Measurements from ENCODE around the gene SLC22A6. TPM values are rescaled to one million over a fixed set of nuclear protein-coding genes. Genes with fewer than 3 reads are reported as not detected.
"Not testable (repeated sequence)": the region's sequence is repeated elsewhere in the genome, so short reads cannot be mapped to it uniquely, and the experiment has no call there.

SLC22A6 gene
- total RNA-seq, 1 donor from 2014 or later: not detected

DNA sequence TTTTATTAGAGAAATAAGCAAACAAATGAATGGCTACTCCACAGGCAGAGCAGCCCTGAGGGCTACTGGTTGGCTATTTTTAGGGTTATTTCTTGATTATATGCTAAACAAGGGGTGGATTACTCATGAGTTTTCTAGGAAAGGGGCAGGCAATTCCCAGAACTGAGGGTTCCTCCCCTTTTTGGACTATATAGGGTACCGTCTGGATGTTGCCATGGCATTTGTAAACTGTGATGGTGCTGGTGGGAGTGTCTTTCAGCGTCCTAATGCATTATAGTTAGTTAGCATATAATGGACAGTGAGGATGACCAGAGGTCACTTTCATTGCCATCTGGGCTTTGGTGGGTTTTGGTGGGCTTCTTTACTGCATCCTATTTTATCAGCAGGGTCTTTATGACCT is 19.2 kb downstream of the SLC22A6 start:
- H3K27ac Mint-ChIP-seq: no peak overlapping the region
- H3K4me3 Mint-ChIP-seq: no peak overlapping the region
- intact Hi-C loops (cut with micrococcal nuclease): no loop called here
- peaks cover 41% of the 10 kb centered on the region for H3K27me3 Mint-ChIP-seq
- H3K9me3 Mint-ChIP-seq: no peaks in the 10 kb centered on the region
- H3K4me1 Mint-ChIP-seq: no peaks in the 10 kb centered on the region
- H3K36me3 Mint-ChIP-seq (ENCODE audit: low read depth): no peaks in the 10 kb centered on the region
- no peak for DNase-seq

DNA sequence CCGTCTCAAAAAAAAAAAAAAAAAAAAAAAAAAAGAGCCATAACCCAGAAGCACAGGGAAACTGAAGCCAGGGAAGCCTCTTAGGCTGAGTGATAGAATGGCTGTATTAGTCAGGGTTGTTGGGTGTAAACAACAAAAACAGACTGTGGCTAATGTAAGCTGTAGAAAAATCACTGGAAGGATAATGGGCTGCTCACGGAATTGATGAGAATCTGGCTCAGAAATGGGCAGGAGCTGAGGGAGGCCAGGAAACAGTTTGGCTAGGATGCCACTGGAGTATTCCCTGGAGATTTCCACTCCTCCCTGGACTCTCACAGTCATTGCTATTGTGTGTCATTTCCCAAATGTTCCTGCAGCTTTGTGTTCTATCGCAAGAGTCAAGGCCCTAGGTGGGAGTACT is 22.4 kb downstream of the SLC22A6 start:
- Mint-ChIP-seq H3K4me1 (peaks cover 3% of the 10 kb centered on the region), H3K4me3 (no peak overlapping the region), H3K27ac (no peak overlapping the region), H3K36me3 (ENCODE audit: low read depth) (no peaks in the 10 kb centered on the region), H3K27me3 (peaks cover 23% of the 10 kb centered on the region), H3K9me3 (no peaks in the 10 kb centered on the region)
- intact Hi-C loops (cut with micrococcal nuclease): no loop called here
- no peak for DNase-seq

DNA sequence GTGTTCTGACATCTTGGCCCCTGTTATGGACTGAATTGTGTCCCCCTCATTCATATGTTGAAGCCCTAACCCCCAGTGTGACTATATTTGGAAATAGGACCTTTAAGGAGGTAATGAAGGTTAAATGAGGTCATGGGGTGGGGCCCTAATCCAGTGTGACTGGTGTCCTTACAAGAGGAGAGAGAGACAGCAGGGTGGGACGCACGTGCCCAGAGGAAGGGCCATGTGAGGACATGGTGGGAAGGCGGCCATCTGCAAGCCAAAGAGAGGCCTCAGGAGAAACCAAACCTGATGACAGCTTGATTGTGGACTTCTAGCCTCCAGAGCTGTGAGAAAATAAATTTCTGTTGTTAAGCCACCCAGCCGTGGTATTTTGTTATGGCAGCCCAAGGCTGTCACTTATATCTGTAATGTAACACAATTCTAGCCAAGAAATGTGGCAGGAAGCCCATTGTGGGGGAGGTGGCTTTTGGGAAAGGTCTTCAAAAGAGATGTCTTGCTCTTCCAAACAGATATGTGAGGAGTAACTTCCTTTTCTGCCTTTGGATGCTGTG is 23.7 kb downstream of the SLC22A6 start:
- DNase-seq: no peak
- intact Hi-C loops (cut with micrococcal nuclease): no loop called here

DNA sequence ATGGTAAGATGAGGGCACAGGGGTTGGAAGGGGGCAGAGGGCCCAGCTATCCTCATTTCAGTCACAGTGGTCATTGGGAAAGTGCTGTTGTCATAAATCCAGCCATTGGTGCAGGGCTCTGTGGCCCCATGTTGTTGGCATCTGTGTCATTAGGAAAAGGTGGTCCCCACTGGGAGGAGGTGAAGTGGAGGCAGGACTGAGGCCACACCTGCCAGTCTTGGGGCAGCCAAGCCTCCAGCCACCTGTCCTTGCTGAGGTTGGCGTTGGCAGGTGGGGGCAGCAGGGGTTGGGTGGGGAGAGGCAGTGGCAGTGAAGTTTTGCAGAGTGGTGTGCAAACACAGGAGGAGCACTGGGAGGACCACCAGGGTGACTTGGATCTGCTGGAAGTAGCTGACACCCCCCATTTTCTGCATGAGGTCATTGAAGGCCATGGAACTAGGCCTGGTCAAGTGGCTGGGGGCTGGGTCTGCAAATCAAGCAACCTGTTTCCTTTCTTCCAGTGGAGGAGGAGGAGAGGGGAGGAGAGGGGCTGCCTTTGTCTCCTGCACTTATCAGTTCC is 25.3 kb downstream of the SLC22A6 start:
- no peaks in the 10 kb centered on the region for H3K36me3 Mint-ChIP-seq (ENCODE audit: low read depth)
- H3K4me1 Mint-ChIP-seq: peaks cover 3% of the 10 kb centered on the region
- intact Hi-C loops (cut with micrococcal nuclease): no loop called here
- H3K4me3 Mint-ChIP-seq: no peak overlapping the region
- no peaks in the 10 kb centered on the region for H3K9me3 Mint-ChIP-seq
- H3K27me3 Mint-ChIP-seq: peaks cover 7% of the 10 kb centered on the region
- H3K27ac Mint-ChIP-seq: no peak overlapping the region
- no peak for DNase-seq

More for the DNA sequence above, 23.7 kb downstream of the SLC22A6 start:
- Mint-ChIP-seq H3K9me3 (no peaks in the 10 kb centered on the region), H3K27me3 (peaks cover 10% of the 10 kb centered on the region), H3K36me3 (ENCODE audit: low read depth) (no peaks in the 10 kb centered on the region), H3K27ac (no peak overlapping the region), H3K4me3 (no peak overlapping the region), H3K4me1 (peaks cover 3% of the 10 kb centered on the region)

DNA sequence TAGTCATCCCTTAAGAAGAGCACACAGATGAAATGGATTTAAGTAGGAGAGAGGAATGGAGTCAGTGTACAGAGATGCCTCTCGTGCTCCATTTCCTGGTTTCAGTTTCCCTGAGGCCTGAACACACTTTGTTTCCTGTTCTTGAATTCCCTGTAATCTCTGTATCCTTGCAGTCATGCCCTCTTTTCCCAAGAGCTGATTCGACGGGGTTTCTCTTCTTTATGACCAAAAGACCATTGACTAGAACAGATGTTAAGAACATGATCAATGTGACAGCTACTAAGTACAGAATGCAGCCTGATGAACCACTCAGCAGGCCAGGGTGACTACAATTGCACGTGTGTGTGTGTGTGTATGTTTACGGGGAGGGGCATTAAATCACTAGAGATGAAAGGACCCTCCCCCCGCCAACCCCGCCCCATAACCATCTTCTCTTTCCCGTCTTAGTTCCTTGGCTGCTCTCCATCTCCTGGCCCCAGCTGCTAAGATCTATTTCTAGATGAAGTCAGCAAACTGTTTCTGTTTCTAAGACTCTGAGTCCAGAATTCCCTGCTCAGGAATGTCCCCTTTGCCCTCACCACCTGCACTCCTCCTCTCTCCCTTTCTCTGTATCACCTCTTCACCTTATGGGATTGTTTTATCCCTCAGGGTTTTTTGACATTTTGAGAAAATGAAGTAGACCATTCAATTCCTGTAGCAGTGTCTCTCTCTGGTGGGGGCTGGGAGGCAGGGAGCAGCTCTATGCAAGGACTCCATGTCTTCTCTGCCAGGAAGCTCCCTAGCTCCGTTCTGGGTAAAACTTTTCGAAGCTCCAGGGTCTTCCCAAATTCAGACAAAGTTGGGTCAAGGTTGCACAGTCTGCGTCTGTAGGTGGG is 26.0 kb downstream of the SLC22A6 start:
- peaks cover 4% of the 10 kb centered on the region for H3K27me3 Mint-ChIP-seq
- peaks cover 3% of the 10 kb centered on the region for H3K4me1 Mint-ChIP-seq
- intact Hi-C loops (cut with micrococcal nuclease): no loop called here
- no peak for DNase-seq
- no peaks in the 10 kb centered on the region for H3K36me3 Mint-ChIP-seq (ENCODE audit: low read depth)
- no peak overlapping the region for H3K27ac Mint-ChIP-seq
- no peaks in the 10 kb centered on the region for H3K9me3 Mint-ChIP-seq
- no peak overlapping the region for H3K4me3 Mint-ChIP-seq

DNA sequence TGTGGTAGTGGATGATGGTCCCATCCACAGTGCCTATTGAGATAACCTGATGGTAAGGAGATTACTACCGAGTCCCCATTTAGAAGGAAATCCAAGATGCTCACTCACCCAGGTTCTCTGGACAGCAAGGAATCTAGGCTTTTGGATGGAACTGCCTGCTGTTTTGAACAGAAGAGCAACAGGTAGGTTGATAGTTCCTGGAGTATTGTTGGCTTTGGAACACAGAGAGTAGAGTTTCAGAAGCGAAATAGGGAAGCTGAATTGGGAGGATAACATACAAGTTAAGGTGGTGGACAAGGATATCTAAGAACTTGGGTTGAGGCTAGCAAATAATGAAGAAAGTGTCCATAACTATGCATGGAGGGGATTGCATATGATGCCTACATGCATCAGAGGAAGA is 27.6 kb downstream of the SLC22A6 start:
- H3K27ac Mint-ChIP-seq: no peak overlapping the region
- peaks cover 3% of the 10 kb centered on the region for H3K4me1 Mint-ChIP-seq
- intact Hi-C loops (cut with micrococcal nuclease): no loop called here
- no peak overlapping the region for H3K4me3 Mint-ChIP-seq
- H3K27me3 Mint-ChIP-seq: peaks cover 5% of the 10 kb centered on the region
- H3K9me3 Mint-ChIP-seq: no peaks in the 10 kb centered on the region
- no peak for DNase-seq
- no peaks in the 10 kb centered on the region for H3K36me3 Mint-ChIP-seq (ENCODE audit: low read depth)

DNA sequence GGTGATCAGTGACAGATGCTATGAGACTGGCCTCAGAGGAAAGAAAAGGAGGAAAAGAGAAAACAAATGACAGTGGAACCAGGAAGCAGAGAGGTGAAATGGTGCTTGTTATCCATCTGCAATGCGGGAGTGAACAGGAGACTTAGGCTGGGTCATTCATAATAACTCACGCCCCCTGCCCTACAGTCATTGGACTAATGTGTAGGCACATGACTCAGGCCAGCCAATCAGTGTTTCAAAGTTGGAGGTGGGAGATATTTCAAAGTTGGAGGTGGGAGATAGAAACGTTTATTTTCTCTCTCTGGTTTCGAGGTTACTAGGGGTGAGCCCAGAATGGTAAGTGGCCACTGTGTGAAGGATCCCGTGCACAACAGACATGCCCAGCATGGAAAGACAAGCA is 30.3 kb downstream of the SLC22A6 start:
- H3K27me3 Mint-ChIP-seq: peaks cover 8% of the 10 kb centered on the region
- no peaks in the 10 kb centered on the region for H3K36me3 Mint-ChIP-seq (ENCODE audit: low read depth)
- H3K9me3 Mint-ChIP-seq: no peaks in the 10 kb centered on the region
- peaks cover 3% of the 10 kb centered on the region for H3K4me1 Mint-ChIP-seq
- no peak overlapping the region for H3K27ac Mint-ChIP-seq
- DNase-seq: no peak
- H3K4me3 Mint-ChIP-seq: no peak overlapping the region
- intact Hi-C loops (cut with micrococcal nuclease): no loop called here

DNA sequence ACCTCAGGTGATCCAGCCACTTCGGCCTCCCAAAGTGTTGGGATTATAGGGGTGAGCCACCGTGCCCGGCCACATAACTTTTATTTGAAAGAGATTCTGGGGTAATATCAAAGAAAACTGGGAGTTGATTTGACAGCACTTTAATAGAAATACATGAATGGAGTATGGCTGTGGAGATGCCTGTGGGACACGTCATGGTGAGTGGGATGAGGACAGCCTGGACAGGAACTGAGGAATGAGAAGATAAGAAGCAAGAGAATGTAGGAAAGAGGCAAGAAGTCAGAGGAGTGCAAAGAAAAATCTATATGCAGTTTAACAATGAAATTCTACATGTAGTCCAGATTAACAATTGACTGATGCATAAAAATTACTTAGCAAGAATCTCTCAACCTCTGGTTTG is 31.0 kb downstream of the SLC22A6 start:
- Mint-ChIP-seq H3K27me3 (peaks cover 8% of the 10 kb centered on the region), H3K36me3 (ENCODE audit: low read depth) (no peaks in the 10 kb centered on the region)

DNA sequence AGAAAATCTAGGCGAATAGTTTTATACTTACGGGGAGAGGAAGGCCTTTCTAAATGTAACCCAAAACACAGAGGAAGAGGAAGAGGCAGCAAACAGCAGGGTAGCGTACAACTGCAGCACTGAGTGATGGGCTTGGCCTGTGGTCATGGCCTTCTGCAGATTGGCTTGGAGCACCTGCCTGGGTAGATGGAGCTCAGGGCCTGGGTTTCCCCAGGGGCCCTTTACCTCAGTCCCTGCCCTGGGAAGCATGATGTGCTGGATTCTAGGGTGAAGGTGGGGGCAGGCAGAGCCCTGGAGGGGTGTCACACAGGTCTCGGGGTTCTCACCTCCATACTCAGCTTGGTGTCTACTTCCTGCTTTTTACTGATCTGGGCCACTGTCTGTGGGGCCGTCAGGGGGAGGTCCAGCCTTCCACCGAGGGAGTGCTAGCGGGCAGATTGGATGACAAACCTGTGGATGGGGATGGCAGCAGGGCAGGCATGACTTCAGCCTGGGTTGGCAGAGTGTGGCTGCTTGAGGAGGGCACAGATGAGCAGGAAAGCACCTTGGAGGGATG is 35.9 kb downstream of the SLC22A6 start:
- H3K4me3 Mint-ChIP-seq: no peak overlapping the region
- intact Hi-C loops (cut with micrococcal nuclease): no loop called here
- DNase-seq: no peak
- H3K27ac Mint-ChIP-seq: no peak overlapping the region
- no peaks in the 10 kb centered on the region for H3K36me3 Mint-ChIP-seq (ENCODE audit: low read depth)
- H3K4me1 Mint-ChIP-seq: no peaks in the 10 kb centered on the region
- H3K9me3 Mint-ChIP-seq: no peaks in the 10 kb centered on the region
- peaks cover 15% of the 10 kb centered on the region for H3K27me3 Mint-ChIP-seq

More for the DNA sequence above, 31.0 kb downstream of the SLC22A6 start:
- no peak overlapping the region for H3K27ac Mint-ChIP-seq
- H3K4me3 Mint-ChIP-seq: no peak overlapping the region
- DNase-seq: no peak
- intact Hi-C loops (cut with micrococcal nuclease): no loop called here
- peaks cover 3% of the 10 kb centered on the region for H3K4me1 Mint-ChIP-seq
- H3K9me3 Mint-ChIP-seq: no peaks in the 10 kb centered on the region

DNA sequence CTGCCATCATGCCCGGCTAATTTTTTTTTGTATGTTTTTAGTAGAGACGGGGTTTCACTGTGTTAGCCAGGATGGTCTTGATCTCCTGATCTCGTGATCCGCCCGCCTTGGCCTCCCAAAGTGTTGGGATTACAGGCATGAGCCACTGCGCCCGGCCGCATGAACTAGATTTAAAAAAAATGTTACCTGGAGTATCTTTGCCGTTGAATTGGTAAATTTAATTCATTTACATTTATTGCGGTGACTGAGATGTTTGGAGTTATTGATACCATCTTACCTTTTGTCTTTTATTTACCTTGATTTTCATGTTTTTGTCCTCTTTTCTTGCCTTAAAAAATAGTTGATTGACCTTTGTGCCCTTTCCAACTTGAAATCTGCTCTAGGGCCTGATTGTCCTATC is 39.2 kb downstream of the SLC22A6 start:
- H3K9me3 Mint-ChIP-seq; intact Hi-C loops (cut with micrococcal nuclease); H3K36me3 Mint-ChIP-seq (ENCODE audit: low read depth); H3K27ac Mint-ChIP-seq; DNase-seq; H3K4me1 Mint-ChIP-seq; H3K4me3 Mint-ChIP-seq: not testable (repeated sequence)
- H3K27me3 Mint-ChIP-seq: peaks cover 12% of the 10 kb centered on the region

DNA sequence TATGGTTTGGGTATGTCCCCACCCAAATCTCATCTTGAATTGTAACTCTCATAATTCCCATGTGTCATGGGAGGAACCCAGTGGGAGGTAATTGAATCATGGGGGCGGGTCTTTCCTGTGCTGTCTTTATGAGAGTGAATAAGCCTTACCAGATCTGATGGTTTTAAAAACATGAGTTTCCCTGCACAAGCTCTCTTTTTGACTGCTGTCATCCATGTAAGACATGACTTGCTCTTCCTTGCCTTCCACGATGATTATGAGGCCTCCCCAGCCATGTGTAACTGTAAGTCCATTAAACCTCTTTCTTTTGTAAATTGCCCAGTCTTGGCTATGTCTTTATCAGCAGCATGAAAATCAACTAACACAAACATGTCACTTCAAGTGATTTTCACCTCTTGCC is 47.2 kb downstream of the SLC22A6 start:
- H3K4me1 Mint-ChIP-seq; DNase-seq; H3K27ac Mint-ChIP-seq; H3K27me3 Mint-ChIP-seq; intact Hi-C loops (cut with micrococcal nuclease); H3K4me3 Mint-ChIP-seq; H3K36me3 Mint-ChIP-seq (ENCODE audit: low read depth): not testable (repeated sequence)
- peaks cover 12% of the 10 kb centered on the region for H3K9me3 Mint-ChIP-seq

DNA sequence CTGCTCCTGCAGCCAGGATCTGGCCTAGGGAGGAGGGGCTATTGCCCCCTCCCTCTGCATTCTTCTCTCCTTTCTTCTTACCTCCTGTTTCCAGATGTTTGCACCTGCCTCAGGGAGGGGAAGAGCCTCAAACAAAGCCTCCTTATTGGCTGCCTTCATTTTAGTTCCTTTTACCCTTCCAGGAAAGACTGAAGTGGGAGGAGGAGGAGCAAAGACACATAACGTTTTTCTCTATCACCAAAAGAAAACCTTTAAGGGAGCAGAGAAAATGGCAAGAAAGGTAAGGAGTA is 50.3 kb downstream of the SLC22A6 start:
- H3K4me1 Mint-ChIP-seq: no peaks in the 10 kb centered on the region
- H3K9me3 Mint-ChIP-seq: peaks cover 12% of the 10 kb centered on the region
- H3K27ac Mint-ChIP-seq: no peak overlapping the region
- no peaks in the 10 kb centered on the region for H3K36me3 Mint-ChIP-seq (ENCODE audit: low read depth)
- H3K27me3 Mint-ChIP-seq: peaks cover 22% of the 10 kb centered on the region
- intact Hi-C loops (cut with micrococcal nuclease): no loop called here
- DNase-seq: no peak
- H3K4me3 Mint-ChIP-seq: no peak overlapping the region

DNA sequence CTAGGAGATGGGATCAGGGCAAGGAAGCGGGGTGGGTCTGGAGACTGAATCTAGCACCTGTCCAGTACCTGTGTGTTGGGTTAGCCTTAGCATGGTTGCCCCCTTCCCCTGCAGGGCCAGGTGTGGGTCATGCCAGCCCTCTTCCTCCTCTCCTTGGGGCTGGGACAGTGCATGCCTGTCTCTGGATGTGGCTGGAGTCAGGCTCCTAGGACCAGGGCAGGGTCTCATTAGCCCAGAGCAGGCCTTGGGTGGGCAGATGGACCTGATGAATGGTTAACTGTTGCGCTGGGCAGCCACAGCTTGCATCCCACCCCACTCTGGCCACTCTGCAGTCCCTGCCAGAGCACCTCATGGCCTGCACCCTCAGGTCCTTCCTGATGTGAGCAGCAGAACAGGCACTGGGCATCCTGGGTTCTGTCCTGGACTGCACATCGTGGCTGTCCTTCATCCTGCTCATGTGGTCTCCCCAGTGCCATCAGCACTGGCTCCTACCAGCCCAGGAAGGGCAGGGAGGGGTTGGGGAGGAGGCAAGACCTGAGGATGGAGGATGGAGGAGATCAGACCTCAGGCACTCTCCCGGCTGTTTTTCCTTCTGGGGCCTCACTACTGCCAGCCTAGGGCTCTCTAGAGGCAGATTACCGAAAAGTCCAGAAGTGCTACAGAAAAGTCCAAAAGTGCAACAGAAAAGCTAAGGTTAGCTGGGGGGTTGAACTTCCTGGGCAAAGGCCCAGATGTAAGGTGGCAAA is 50.8 kb downstream of the SLC22A6 start:
- Mint-ChIP-seq H3K4me3 (no peak overlapping the region), H3K36me3 (ENCODE audit: low read depth) (no peaks in the 10 kb centered on the region), H3K9me3 (peaks cover 8% of the 10 kb centered on the region), H3K27me3 (peaks cover 25% of the 10 kb centered on the region), H3K4me1 (no peaks in the 10 kb centered on the region), H3K27ac (no peak overlapping the region)
- no peak for DNase-seq
- intact Hi-C loops (cut with micrococcal nuclease): no loop called here

DNA sequence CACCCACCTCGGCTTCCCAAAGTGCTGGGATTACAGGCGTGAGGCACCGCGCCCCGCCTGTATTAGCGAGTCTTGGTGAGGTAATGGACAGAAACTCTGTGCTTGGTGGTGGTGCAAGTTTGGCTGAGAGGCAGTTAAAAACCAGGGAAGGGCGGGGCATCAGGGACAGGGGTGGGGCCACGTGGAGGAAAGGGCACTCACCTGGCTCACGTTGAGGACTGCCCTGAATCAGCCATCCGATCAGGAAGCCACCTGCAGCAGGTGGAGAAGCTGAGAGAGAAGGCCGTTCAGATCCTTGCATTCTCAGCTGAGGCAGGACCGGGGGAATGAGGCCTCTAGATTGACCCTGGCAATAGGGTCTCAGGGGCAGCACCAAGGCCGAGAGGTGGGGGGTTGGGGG is 51.5 kb downstream of the SLC22A6 start:
- H3K4me3 Mint-ChIP-seq: no peak overlapping the region
- peaks cover 31% of the 10 kb centered on the region for H3K27me3 Mint-ChIP-seq
- H3K36me3 Mint-ChIP-seq (ENCODE audit: low read depth): no peaks in the 10 kb centered on the region
- H3K9me3 Mint-ChIP-seq: peaks cover 8% of the 10 kb centered on the region
- no peaks in the 10 kb centered on the region for H3K4me1 Mint-ChIP-seq
- DNase-seq: no peak
- intact Hi-C loops (cut with micrococcal nuclease): no loop called here
- H3K27ac Mint-ChIP-seq: no peak overlapping the region
